Astrocyte (in vitro differentiated cells and primary cell): ENCODE measurements around the gene SNX21.

Experiments
- CTCF ChIP-seq: IDR thresholded peaks from 2 replicates; pipeline ENCODE4 v1.5.1; 2011; ENCODE audit warnings: low read depth, mild to moderate bottlenecking, inconsistent platforms, low read length, moderate library complexity; ENCODE audit not compliant: insufficient read depth
- EZH2 ChIP-seq: IDR thresholded peaks from 2 replicates; pipeline ENCODE4 v1.6.1; 2012; ENCODE audit warnings: mild to moderate bottlenecking, low read length, inconsistent platforms; ENCODE audit not compliant: insufficient read depth

- TF ChIP-seq CTCF: no peak
- TF ChIP-seq EZH2: no peak
Observed at GRCh38 chr20:45835329-45835765, 1.7 kb downstream of the SNX21 start.
